Loucy (cell line): ENCODE measurements around the gene BMP8B.

ENCODE experiments used
- H2AFZ ChIP-seq: fragments of 200-600 bp; sonication (generic); 2 replicates; pipeline ENCODE4 v1.6.0; 2016; ENCODE audit warnings: antibody characterized with exemption, mild to moderate bottlenecking, low read length, moderate library complexity
- H3F3A ChIP-seq: fragments of 200-600 bp; 2 replicates; pipeline ENCODE4 v1.6.0; 2016; ENCODE audit warnings: antibody characterized with exemption, low read depth, mild to moderate bottlenecking
- H3K27me3 ChIP-seq: fragments of 200-600 bp; sonication (generic); 2 replicates; pipeline ENCODE4 v1.6.1; 2014; ENCODE audit warnings: low read length, mild to moderate bottlenecking; ENCODE audit not compliant: insufficient read depth, poor library complexity, severe bottlenecking
- H3K36me3 ChIP-seq: fragments of 200-600 bp; sonication (generic); 2 replicates; pipeline ENCODE4 v1.6.1; 2016; ENCODE audit warnings: low read length; ENCODE audit not compliant: insufficient read depth
- H3K4me1 ChIP-seq: fragments of 200-600 bp; sonication (generic); 2 replicates; pipeline ENCODE4 v1.5.1; 2014; ENCODE audit warnings: low read length, mild to moderate bottlenecking; ENCODE audit not compliant: insufficient read depth, poor library complexity, severe bottlenecking
- H3K4me2 ChIP-seq: fragments of 200-600 bp; sonication (generic); 2 replicates; pipeline ENCODE4 v1.6.0; 2014; ENCODE audit warnings: antibody characterized with exemption, low read length, low read depth, mild to moderate bottlenecking; ENCODE audit not compliant: poor library complexity, severe bottlenecking
- H3K4me3 ChIP-seq: fragments of 200-600 bp; sonication (generic); 2 replicates; pipeline ENCODE4 v1.5.1; 2014; ENCODE audit warnings: low read length, mild to moderate bottlenecking, mixed read lengths; ENCODE audit not compliant: poor library complexity, severe bottlenecking
- H3K79me2 ChIP-seq: fragments of 200-600 bp; sonication (generic); 2 replicates; pipeline ENCODE4 v1.6.1; 2014; ENCODE audit warnings: low read length; ENCODE audit not compliant: insufficient read depth
- H3K9ac ChIP-seq: fragments of 200-600 bp; sonication (generic); 2 replicates; pipeline ENCODE4 v1.6.0; 2014; ENCODE audit warnings: mild to moderate bottlenecking, low read depth, low read length, moderate library complexity; ENCODE audit not compliant: poor library complexity, severe bottlenecking
- H3K9me2 ChIP-seq: fragments of 200-600 bp; sonication (generic); replicated peaks from 2 replicates; pipeline ENCODE4 v1.6.1; 2016; ENCODE audit warnings: low read depth, low read length, mixed read lengths
- H3K9me3 ChIP-seq: fragments of 200-600 bp; sonication (generic); 2 replicates; pipeline ENCODE4 v1.6.1; 2014; ENCODE audit warnings: mild to moderate bottlenecking, antibody characterized with exemption, low read length, low read depth; ENCODE audit not compliant: insufficient read depth
- H4K20me1 ChIP-seq: fragments of 200-600 bp; sonication (generic); 2 replicates; pipeline ENCODE4 v1.6.0; 2014; ENCODE audit warnings: antibody characterized with exemption, low read length, mild to moderate bottlenecking; ENCODE audit not compliant: insufficient read depth, poor library complexity, severe bottlenecking
- EZH2phosphoT487 ChIP-seq: fragments of 200-600 bp; IDR thresholded peaks from 2 replicates; pipeline ENCODE4 v1.6.1; 2018; ENCODE audit warnings: antibody characterized with exemption, mild to moderate bottlenecking, moderate library complexity, borderline replicate concordance
- TF ChIP-seq, protein P1 (sequence below): fragments of 200-600 bp; sonication (generic); conservative IDR thresholded peaks from 2 replicates; pipeline ENCODE4 v1.5.1; 2014; ENCODE audit warnings: mild to moderate bottlenecking, antibody characterized with exemption, low read length

Gene BMP8B

DNA sequence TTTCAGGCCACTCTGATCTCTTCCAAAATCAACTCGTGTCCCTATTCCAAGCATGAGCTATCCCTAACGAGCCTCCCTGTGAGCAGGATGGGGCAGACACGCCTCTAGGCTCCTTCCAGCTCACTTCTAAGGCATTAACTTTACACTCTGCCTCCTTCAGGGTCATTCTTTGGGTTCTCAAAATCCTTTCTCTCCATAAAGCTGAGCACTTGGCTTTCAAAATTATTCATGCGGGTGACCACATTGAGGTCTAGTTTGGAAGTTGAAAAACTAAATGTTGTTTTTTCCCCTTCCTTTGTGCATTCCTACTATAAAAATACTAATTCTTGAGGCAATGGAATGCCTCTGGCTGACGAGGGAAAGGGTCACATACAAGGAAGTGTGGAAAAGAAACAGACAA lies 33.5 kb upstream of the BMP8B start:
- Histone ChIP-seq H3K4me2 (no peak overlapping the region), H4K20me1 (no peaks in the 10 kb centered on the region), H3K4me3 (no peak overlapping the region), H3K9ac (no peak overlapping the region), H3K9me3 (no peaks in the 10 kb centered on the region), H3K27me3 (no peaks in the 10 kb centered on the region), H3K9me2 (no peaks in the 10 kb centered on the region), H3F3A (no peaks in the 10 kb centered on the region), H3K36me3 (no peaks in the 10 kb centered on the region), H3K79me2 (no peaks in the 10 kb centered on the region), H3K4me1 (peaks cover 6% of the 10 kb centered on the region), H2AFZ (no peak overlapping the region)
- TF ChIP-seq EZH2phosphoT487, result no peak
- TF ChIP-seq, protein P1, sequence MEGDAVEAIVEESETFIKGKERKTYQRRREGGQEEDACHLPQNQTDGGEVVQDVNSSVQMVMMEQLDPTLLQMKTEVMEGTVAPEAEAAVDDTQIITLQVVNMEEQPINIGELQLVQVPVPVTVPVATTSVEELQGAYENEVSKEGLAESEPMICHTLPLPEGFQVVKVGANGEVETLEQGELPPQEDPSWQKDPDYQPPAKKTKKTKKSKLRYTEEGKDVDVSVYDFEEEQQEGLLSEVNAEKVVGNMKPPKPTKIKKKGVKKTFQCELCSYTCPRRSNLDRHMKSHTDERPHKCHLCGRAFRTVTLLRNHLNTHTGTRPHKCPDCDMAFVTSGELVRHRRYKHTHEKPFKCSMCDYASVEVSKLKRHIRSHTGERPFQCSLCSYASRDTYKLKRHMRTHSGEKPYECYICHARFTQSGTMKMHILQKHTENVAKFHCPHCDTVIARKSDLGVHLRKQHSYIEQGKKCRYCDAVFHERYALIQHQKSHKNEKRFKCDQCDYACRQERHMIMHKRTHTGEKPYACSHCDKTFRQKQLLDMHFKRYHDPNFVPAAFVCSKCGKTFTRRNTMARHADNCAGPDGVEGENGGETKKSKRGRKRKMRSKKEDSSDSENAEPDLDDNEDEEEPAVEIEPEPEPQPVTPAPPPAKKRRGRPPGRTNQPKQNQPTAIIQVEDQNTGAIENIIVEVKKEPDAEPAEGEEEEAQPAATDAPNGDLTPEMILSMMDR, result no peak

DNA sequence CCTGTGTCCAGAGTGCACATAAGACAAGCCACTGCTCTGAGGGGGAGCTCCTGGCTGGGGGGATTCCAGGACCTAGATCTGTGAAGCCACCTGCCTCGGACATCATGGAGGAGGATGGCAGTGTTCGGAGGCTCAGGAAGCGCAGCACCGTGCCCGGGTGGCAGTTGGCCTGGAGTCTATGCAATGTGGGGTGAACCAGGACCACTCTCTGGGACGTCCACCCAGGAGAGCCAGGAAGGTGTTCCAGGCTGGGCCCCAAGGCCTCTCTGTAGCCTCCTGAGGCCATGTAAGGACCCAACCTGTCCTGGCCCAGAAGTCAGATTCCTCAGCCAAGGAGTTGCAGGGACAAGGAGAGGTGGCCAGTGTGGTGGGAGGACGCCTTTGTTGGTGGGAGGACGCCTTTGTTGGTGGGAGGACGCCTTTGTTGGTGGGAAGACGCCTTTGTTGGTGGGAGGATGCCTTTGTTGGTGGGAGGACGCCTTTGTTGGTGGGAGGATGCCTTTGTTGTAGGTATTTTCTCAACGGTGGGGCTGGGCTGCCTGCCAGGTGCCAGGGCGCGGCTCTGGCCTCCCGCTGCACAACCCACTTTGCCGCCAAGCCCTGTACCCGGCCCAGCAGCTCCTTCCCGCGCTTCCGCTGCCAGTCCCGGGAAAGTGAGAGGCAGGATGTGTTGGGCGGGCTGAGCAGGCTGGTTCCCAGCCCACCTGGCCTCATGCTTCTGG lies 30.6 kb upstream of the BMP8B start:
- H3K79me2 ChIP-seq, result no peaks in the 10 kb centered on the region
- no peak overlapping the region for H3K4me2 ChIP-seq
- no peak for TF ChIP-seq EZH2phosphoT487
- TF ChIP-seq, protein P1, result no peak
- H3K4me3 ChIP-seq, result no peak overlapping the region
- no peak overlapping the region for H3K9ac ChIP-seq
- no peaks in the 10 kb centered on the region for H3F3A ChIP-seq
- H3K4me1 ChIP-seq, result no peaks in the 10 kb centered on the region
- H4K20me1 ChIP-seq, result no peaks in the 10 kb centered on the region
- no peaks in the 10 kb centered on the region for H3K9me3 ChIP-seq
- H2AFZ ChIP-seq, result no peak overlapping the region
- no peaks in the 10 kb centered on the region for H3K27me3 ChIP-seq
- H3K9me2 ChIP-seq, result no peaks in the 10 kb centered on the region
- H3K36me3 ChIP-seq, result no peaks in the 10 kb centered on the region

DNA sequence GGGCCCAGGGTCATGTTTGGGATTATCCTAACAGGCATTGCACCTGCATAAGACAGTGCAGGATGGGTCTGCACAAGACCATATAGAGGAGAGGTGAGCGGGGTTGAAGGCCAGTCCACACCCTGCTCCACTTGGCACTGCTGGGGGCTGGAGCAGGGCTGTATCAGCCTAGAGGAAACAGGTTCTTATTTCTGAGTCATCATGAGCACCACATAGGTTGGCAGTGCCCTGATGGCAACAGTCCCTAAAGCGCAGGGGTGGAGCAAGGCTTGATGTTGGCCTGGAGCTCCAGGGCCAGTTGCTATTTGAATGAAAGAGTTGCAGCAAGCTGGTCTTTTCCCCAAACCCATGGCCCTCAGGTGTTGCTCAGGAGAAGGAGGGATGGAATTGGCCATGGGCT lies 29.8 kb upstream of the BMP8B start:
- Histone ChIP-seq H3K9me3 (no peaks in the 10 kb centered on the region), H3F3A (no peaks in the 10 kb centered on the region), H3K36me3 (no peaks in the 10 kb centered on the region), H3K79me2 (no peaks in the 10 kb centered on the region), H3K4me2 (no peak overlapping the region), H3K9ac (no peak overlapping the region), H2AFZ (no peak overlapping the region), H3K4me1 (no peaks in the 10 kb centered on the region), H3K27me3 (no peaks in the 10 kb centered on the region), H3K4me3 (no peak overlapping the region), H3K9me2 (no peaks in the 10 kb centered on the region), H4K20me1 (no peaks in the 10 kb centered on the region)
- TF ChIP-seq, protein P1, result no peak
- no peak for TF ChIP-seq EZH2phosphoT487
